Skeletal muscle tissue (tissue), 4 donors: ENCODE data around the gene SLC51B. TPM values are rescaled to one million over a fixed set of nuclear protein-coding genes. Genes with fewer than 3 reads are reported as not detected.
A peak's percentile ranks its signal among the peaks of the same experiment; 100 is the strongest.
"Not testable (repeated sequence)": the region's sequence is repeated elsewhere in the genome, so short reads cannot be mapped to it uniquely, and the experiment has no call there.

Experiments
- H3K27ac ChIP-seq: one replicate; pipeline ENCODE4 v1.7.0; 2013; ENCODE audit warnings: mild to moderate bottlenecking, low read depth, low read length, inconsistent platforms
- H3K27me3 ChIP-seq, 3 donors: one replicate each; pipeline ENCODE4 v1.7.0; 2013; ENCODE audit warnings: low read length in 3 of 3; ENCODE audit not compliant: control insufficient read depth in 3 of 3, insufficient read depth in 3 of 3
- H3K36me3 ChIP-seq, 3 donors: one replicate each; pipeline ENCODE4 v1.7.0; 2013; ENCODE audit warnings: low read length in 3 of 3; ENCODE audit not compliant: control insufficient read depth in 3 of 3, insufficient read depth in 3 of 3
- H3K4me1 ChIP-seq, 3 donors: one replicate each; pipeline ENCODE4 v1.7.0; 2013; ENCODE audit warnings: low read length in 3 of 3, mild to moderate bottlenecking in 3 of 3; ENCODE audit not compliant: control insufficient read depth in 3 of 3, insufficient read depth in 3 of 3
- H3K4me3 ChIP-seq, 3 donors: one replicate each; pipeline ENCODE4 v1.7.0; 2013; ENCODE audit warnings: low read length in 3 of 3
- H3K9ac ChIP-seq, 3 donors: one replicate each; pipeline ENCODE4 v1.7.0; 2013; ENCODE audit warnings: low read length in 3 of 3, mild to moderate bottlenecking in 3 of 3, moderate library complexity in 2 of 3, low read depth in 1 of 3
- H3K9me3 ChIP-seq, 3 donors: one replicate each; pipeline ENCODE4 v1.7.0; 2013; ENCODE audit warnings: low read length in 3 of 3; ENCODE audit not compliant: control insufficient read depth in 3 of 3
- total RNA-seq: library from RNA; depleted of rRNA; stranded (reverse); fragments of >200 nt; gene quantifications from one replicate; pipeline ENCODE4 v1.2.3, GENCODE V29; 2014
- donor health status: Osteomylitis.

The SLC51B gene
- total RNA-seq, 1 donor from 2014 or later = 0.52 TPM

DNA sequence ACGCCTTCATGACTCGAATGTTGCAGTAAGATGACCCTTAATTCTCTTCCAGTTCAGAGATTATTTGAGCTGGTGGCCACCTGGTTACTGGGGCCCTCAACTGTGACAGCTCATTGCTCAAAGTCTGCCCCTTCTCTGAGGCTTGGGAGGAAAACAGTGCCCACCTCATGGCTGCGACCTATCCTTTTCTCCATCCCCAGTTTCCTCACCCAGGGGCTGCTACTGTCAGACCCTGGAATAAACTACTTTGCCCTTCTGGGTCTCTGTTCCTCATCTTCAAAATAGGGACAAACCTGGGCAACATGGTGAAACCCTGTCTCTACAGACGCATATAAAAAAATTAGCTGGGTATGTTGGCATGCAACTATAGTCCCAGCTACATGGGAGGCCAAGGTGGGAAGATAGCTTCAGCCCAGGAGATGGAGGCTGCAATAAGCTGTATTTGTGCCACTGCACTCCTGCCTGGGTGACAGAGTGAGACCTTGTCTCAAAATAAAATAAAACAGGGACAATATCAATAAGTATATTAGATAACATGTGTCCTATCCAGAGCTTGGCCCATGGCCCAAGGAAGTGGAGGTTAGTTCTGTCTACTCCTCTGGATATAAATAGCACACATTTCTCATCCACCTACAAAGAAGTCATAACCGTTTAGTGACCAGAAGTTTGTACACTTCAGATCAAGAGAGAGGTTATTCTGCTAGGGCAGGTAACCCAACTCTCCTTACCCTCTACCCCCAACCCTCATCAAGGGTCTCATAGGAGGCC, 24.8 kb downstream of the SLC51B start:
- Histone ChIP-seq H3K27me3 (peaks cover 3 to 16% (median 13%) of the 10 kb centered on the region in 3 donors), H3K9ac (no peak overlapping the region), H3K4me1 (peaks cover 43 to 48% (median 46%) of the 10 kb centered on the region in 3 donors), H3K4me3 (peak overlapping the region in 1 of 3 donors; percentile 1), H3K27ac (peak overlapping the region; percentile 82), H3K9me3 (no peaks in the 10 kb centered on the region), H3K36me3 (no peaks in the 10 kb centered on the region)

DNA sequence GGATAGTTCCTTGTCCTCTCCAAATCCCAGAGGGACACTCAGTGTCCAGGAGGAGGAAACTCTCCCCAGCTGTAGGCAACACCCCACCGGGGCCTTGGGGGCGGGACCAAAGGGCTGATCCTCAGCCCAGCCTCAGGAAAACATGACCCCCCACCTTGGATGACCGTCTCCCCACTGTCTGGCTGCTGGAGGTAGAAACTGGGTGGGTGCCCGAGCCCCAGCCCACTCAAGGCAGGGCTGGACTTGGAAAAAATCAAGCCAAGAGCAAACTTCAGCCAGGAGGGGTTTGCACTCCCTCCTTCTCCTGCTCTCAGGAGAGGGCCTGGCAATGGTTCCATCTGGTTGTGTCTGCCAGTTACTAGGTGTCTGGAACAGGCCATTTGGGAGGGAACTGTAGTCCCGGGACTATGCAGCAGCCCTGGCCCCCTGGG, 26.2 kb downstream of the SLC51B start:
- peaks cover 43 to 48% (median 46%) of the 10 kb centered on the region in 3 donors for H3K4me1 ChIP-seq
- peaks cover 3 to 16% (median 13%) of the 10 kb centered on the region in 3 donors for H3K27me3 ChIP-seq
- peak overlapping the region; percentile 82 for H3K27ac ChIP-seq
- H3K4me3 ChIP-seq = peak overlapping the region in 1 of 3 donors; percentile 45
- H3K36me3 ChIP-seq = no peaks in the 10 kb centered on the region
- H3K9me3 ChIP-seq = no peaks in the 10 kb centered on the region
- peak overlapping the region in 2 of 3 donors; percentile 25 to 43 for H3K9ac ChIP-seq

GRCh38 chr15:65072027-65072426, 26.8 kb downstream of the SLC51B start:
- Histone ChIP-seq H3K9me3 (no peaks in the 10 kb centered on the region), H3K27me3 (peaks cover 3 to 16% (median 11%) of the 10 kb centered on the region in 3 donors), H3K27ac (peak overlapping the region; percentile 82), H3K4me3 (peak overlapping the region in 2 of 3 donors; percentile 38 to 45), H3K4me1 (peaks cover 48 to 53% (median 50%) of the 10 kb centered on the region in 3 donors), H3K9ac (peak overlapping the region in 1 of 3 donors; percentile 57), H3K36me3 (no peaks in the 10 kb centered on the region)

DNA sequence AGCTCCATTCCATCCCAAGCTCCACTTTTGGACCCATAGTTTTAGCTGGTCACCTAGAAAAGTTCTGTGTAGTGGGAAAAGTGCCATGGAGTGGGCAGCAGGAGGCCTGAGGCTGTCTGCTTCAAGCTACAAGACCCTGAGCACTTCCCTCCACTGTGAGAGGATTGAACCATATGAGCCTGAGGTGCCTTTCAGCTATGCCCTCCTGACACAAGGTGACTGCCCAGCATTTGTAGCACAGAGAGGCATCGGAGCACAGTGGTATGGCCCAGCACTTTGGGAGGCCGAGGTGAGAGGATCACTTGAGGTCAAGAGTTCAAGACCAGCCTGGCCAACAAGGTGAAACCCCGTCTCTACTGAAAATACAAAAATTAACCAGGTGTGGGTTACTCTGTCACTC, 27.4 kb downstream of the SLC51B start:
- Histone ChIP-seq H3K9me3 (no peaks in the 10 kb centered on the region), H3K27me3 (peaks cover 0 to 10% (median 9%) of the 10 kb centered on the region in 3 donors), H3K9ac (no peak overlapping the region), H3K4me1 (peaks cover 53 to 54% (median 53%) of the 10 kb centered on the region in 3 donors), H3K4me3 (no peak overlapping the region), H3K36me3 (no peaks in the 10 kb centered on the region), H3K27ac (peak overlapping the region; percentile 82)

GRCh38 chr15:65074946-65075345, 29.8 kb downstream of the SLC51B start:
- not testable (repeated sequence) for H3K36me3 ChIP-seq, H3K9ac ChIP-seq, H3K9me3 ChIP-seq, H3K4me3 ChIP-seq, H3K27me3 ChIP-seq, H3K27ac ChIP-seq
- peaks cover 52 to 61% (median 55%) of the 10 kb centered on the region in 3 donors for H3K4me1 ChIP-seq

DNA sequence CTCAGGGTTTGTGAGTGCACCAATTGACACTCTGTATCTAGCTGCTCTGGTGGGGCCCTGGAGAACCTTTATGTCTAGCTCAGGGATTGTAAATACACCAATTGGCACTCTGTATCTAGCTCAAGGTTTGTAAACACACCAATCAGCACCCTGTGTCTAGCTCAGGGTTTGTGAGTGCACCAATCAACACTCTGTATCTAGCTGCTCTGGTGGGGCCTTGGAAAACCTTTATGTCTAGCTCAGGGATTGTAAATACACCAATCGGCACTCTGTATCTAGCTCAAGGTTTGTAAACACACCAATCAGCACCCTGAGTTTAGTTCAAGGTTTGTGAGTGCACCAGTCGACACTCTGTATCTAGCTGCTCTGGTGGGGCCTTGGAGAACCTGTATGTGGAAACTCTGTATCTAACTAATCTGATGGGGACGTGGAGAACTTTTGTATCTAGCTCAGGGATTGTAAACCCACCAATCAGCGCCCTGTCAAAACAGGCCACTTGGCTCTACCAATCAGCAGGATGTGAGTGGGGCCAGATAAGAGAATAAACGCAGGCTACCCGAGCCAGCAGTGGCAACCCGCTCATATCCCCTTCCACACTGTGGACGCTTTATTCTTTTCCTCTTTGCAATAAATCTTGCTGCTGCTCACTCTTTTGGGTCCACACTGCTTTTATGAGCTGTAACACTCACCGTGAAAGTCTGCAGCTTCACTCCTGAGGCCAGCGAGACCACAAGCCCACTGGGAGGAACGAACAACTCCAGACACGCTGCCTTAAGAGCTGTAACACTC, 30.6 kb downstream of the SLC51B start:
- H3K9me3 ChIP-seq, H3K36me3 ChIP-seq, H3K27me3 ChIP-seq: not testable (repeated sequence)
- Histone ChIP-seq H3K4me3 (peak overlapping the region; percentile 23 to 79 (median 79)), H3K9ac (peak overlapping the region; percentile 13 to 90 (median 71)), H3K4me1 (peaks cover 43 to 53% (median 47%) of the 10 kb centered on the region in 3 donors), H3K27ac (peak overlapping the region; percentile 90)

- Histone ChIP-seq H3K4me3 (peak within 1 kb of the TSS; percentile 67 to 79 (median 79)), H3K4me1 (peaks cover 38 to 52% (median 46%) of the 10 kb centered on the region in 3 donors)
These were observed 31.5 kb downstream of the SLC51B start, which contains the start of gene KBTBD13 for GRCh38 chr15:65076486-65077290. Gene KBTBD13, plus strand, starts transcription at chr15:65076746. Its CDS starts 70 bp downstream, at chr15:65076816.

DNA sequence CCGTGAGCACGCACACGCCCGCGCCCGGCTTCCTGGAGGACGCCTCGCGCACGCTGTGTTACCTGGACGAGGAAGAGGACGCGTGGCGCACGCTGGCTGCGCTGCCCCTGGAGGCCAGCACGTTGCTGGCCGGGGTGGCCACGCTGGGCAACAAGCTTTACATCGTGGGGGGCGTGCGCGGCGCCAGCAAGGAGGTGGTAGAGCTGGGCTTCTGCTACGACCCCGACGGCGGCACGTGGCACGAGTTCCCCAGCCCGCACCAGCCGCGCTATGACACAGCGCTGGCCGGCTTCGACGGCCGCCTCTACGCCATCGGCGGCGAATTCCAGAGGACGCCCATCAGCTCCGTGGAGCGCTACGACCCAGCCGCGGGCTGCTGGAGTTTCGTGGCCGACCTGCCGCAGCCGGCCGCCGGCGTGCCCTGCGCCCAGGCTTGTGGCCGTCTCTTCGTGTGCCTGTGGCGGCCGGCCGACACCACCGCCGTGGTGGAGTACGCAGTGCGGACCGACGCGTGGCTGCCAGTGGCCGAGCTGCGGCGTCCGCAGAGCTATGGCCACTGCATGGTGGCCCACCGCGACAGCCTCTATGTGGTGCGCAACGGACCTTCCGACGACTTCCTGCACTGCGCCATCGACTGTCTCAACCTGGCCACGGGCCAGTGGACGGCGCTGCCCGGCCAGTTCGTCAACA, 32.2 kb downstream of the SLC51B start:
- Histone ChIP-seq H3K4me3 (peak overlapping the region; percentile 67 to 79 (median 79)), H3K27ac (peak overlapping the region; percentile 90)

More at GRCh38 chr15:65076486-65077290, 31.5 kb downstream of the SLC51B start, which contains the start of gene KBTBD13:
- Histone ChIP-seq H3K27me3 (peaks cover 0 to 4% (median 3%) of the 10 kb centered on the region in 3 donors), H3K9ac (peak within 1 kb of the TSS; percentile 71 to 90 (median 79)), H3K36me3 (no peaks in the 10 kb centered on the region), H3K27ac (peak within 1 kb of the TSS; percentile 90), H3K9me3 (no peaks in the 10 kb centered on the region)

DNA sequence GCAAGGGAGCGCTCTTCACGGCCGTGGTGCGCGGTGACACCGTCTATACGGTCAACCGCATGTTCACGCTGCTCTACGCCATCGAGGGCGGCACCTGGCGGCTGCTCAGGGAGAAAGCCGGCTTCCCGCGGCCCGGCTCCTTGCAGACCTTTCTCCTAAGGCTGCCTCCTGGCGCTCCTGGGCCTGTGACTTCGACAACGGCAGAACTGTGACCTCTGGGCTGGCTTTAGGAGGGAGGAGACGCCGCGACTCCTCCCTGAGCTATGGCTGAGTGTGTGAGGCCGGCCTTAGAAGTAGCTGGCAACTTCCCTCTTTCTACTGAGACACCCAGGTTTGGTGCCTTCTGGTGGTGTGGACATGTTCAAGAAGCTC, 32.8 kb downstream of the SLC51B start:
- peaks cover 0 to 4% (median 3%) of the 10 kb centered on the region in 3 donors for H3K27me3 ChIP-seq
- H3K27ac ChIP-seq = peak overlapping the region; percentile 53
- H3K4me3 ChIP-seq = peak overlapping the region; percentile 67 to 79 (median 79)
- no peaks in the 10 kb centered on the region for H3K9me3 ChIP-seq
- H3K9ac ChIP-seq = peak overlapping the region; percentile 63 to 72 (median 69)
- no peaks in the 10 kb centered on the region for H3K36me3 ChIP-seq
- H3K4me1 ChIP-seq = peaks cover 38 to 54% (median 45%) of the 10 kb centered on the region in 3 donors

More for the DNA sequence above, 32.2 kb downstream of the SLC51B start:
- peak overlapping the region; percentile 69 to 90 (median 79) for H3K9ac ChIP-seq
- H3K36me3 ChIP-seq = no peaks in the 10 kb centered on the region
- H3K9me3 ChIP-seq = no peaks in the 10 kb centered on the region
- peaks cover 0 to 4% (median 3%) of the 10 kb centered on the region in 3 donors for H3K27me3 ChIP-seq
- peaks cover 37 to 52% (median 45%) of the 10 kb centered on the region in 3 donors for H3K4me1 ChIP-seq
